ENCODE data around the gene AFAP1L2.

- TF ChIP-seq REST (IDR thresholded peaks at IDR 0.05; ENCODE audit: low read depth) (no peak), RAD21 (IDR thresholded peaks at IDR 0.05; ENCODE audit: low read depth) (no peak), USF1 (IDR thresholded peaks at IDR 0.05) (no peak), CREB1 (IDR thresholded peaks at IDR 0.05; ENCODE audit: low read depth) (no peak), NFIC (IDR thresholded peaks at IDR 0.05) (no peak)
These were observed 92.6 kb downstream of the AFAP1L2 start for GRCh38 chr10:114311496-114312209.
